Pancreas (tissue), 10 donors: Measurements from ENCODE around the gene CHRNA1. TPM values are rescaled to one million over a fixed set of nuclear protein-coding genes. Genes with fewer than 3 reads are reported as not detected.

Experiments used
- ATAC-seq, 4 donors: fragments of 200-7000 bp; cut with Tn5 transposase; one replicate each; pipeline versions ENCODE4 v1.8.0 to v1.9.1; 2020; ENCODE audit warnings: mild to moderate bottlenecking in 4 of 4, moderate library complexity in 4 of 4
- DNase-seq, 6 donors: peaks; one replicate each; pipeline ENCODE4 v3.0.0-alpha.2; 2020
- FAIRE-seq: peaks from 2 replicates; lab custom pipeline; 2012; peaks lifted over from hg19 to GRCh38; lab: Jason Lieb, UNC
- H3K27ac ChIP-seq, 4 donors: fragments of 200-600 bp; sonication (generic); 1 replicate in 3 of 4; 2 replicates in 1 of 4; pipeline versions ENCODE4 v1.5.0 to v1.8.0; 2020
- H3K27me3 ChIP-seq, 4 donors: fragments of 200-600 bp; one replicate each; pipeline ENCODE4 v1.8.0; 2021
- H3K36me3 ChIP-seq, 3 donors: fragments of 200-600 bp; sonication (generic) in 1 of 3; one replicate each; pipeline versions ENCODE4 v1.5.0 to v1.8.0; 2020 to 2021
- H3K4me1 ChIP-seq, 3 donors: fragments of 200-600 bp; one replicate each; pipeline ENCODE4 v1.8.0; 2021
- H3K4me3 ChIP-seq, 4 donors: fragments of 200-600 bp; sonication (generic) in 2 of 4; one replicate each; pipeline versions ENCODE4 v1.5.0 to v1.8.0; 2020 to 2021
- H3K9me3 ChIP-seq, 4 donors: fragments of 200-600 bp; one replicate each; pipeline ENCODE4 v1.8.0; 2021
- WGBS, 2 donors: extraction: QIAGEN DNeasy Blood & Tissue Kit; methylation state at CpG; one replicate each; pipeline ENCODE4 v1.1.7; 2013; 5-methylcytosine and 5-hydroxymethylcytosine counted together
- intact Hi-C, 3 donors: fragments of 100-400 bp; cut with DNase I; formaldehyde crosslinking; loops; one replicate each; pipeline versions ENCODE4 v1.11.1 to v1.14.2; 2022
- polyA plus RNA-seq, 2 donors: library from polyadenylated mRNA; stranded (reverse); fragments of 200-250 nt; gene quantifications; one replicate each; pipeline ENCODE4 v1.2.3, GENCODE V29; 2013
- total RNA-seq, 6 donors: library from RNA; stranded (reverse); fragmentation: NEBNext Ultra II Directional in 4 of 6; extraction: Animal tissue kit (Norgen Biotek cat#: 25700) in 4 of 6; gene quantifications; one replicate each; pipeline versions ENCODE4 v1.2.1 to v1.2.4, GENCODE V29; 2021 to 2023
- TF ChIP-seq, protein P1 (sequence below), 4 donors: fragments of 200-600 bp; sonication (generic) in 3 of 4; IDR thresholded peaks; one replicate each; pipeline versions ENCODE4 v1.5.0 to v1.8.0; 2021; ENCODE audit warnings: antibody characterized with exemption in 4 of 4
- donor health status: healthy with polysubstance abuse.
- donor health status: DM: no; HTN: no; CAD: no; lungs with moderate emphysema.
- donor health status: DM: no; HTN: no; CAD: no.
- donor health status: control.
- donor health status: control.
- donor health status: Bipolar disorder and iron deficiency.
- donor health status: DM: yes; HTN: yes; CAD: no.
- donor health status: DM: no; HTN: no; CAD: no.
- donor health status: DM: no; HTN: no; CAD: no.
- donor health status: DM: yes; HTN: yes; CAD: no.

Gene CHRNA1
- total and polyA plus RNA-seq, 8 donors, result 0.12 to 0.14 (median 0.14) TPM; not detected in 5

DNA sequence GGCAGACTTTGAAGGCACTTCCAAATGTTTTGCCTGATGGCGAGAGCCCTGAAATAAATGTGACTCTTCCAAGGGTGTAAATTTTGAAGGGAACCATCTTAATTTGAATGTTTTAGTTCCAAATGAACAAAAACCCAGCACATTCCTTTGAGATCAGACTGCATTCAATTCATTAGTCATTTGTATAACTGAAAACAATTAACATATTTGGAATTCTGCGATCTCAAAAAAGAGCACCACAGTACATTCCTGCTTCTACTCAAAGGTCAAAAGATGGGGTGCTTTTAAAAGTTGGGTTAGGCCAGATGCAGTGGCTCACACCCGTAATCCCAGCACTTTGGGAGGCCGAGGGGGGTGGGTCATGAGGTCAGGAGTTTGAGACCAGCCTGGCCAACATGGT is 38.2 kb upstream of the CHRNA1 start:
- no peaks in the 10 kb centered on the region for H3K27me3 ChIP-seq
- H3K27ac ChIP-seq, result no peak overlapping the region
- H3K4me1 ChIP-seq, result no peaks in the 10 kb centered on the region
- no peaks in the 10 kb centered on the region for H3K9me3 ChIP-seq
- TF ChIP-seq, protein P1, sequence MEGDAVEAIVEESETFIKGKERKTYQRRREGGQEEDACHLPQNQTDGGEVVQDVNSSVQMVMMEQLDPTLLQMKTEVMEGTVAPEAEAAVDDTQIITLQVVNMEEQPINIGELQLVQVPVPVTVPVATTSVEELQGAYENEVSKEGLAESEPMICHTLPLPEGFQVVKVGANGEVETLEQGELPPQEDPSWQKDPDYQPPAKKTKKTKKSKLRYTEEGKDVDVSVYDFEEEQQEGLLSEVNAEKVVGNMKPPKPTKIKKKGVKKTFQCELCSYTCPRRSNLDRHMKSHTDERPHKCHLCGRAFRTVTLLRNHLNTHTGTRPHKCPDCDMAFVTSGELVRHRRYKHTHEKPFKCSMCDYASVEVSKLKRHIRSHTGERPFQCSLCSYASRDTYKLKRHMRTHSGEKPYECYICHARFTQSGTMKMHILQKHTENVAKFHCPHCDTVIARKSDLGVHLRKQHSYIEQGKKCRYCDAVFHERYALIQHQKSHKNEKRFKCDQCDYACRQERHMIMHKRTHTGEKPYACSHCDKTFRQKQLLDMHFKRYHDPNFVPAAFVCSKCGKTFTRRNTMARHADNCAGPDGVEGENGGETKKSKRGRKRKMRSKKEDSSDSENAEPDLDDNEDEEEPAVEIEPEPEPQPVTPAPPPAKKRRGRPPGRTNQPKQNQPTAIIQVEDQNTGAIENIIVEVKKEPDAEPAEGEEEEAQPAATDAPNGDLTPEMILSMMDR (IDR thresholded peaks at IDR 0.05), result no peak
- no peak for ATAC-seq
- no peak overlapping the region for H3K4me3 ChIP-seq
- no peaks in the 10 kb centered on the region for H3K36me3 ChIP-seq
- intact Hi-C loops, result no loop called here
- no peak for DNase-seq
- WGBS, 2 donors, result 88 to 95% methylated on average over 4 of the region's 4 CpGs
- no peak for FAIRE-seq

DNA sequence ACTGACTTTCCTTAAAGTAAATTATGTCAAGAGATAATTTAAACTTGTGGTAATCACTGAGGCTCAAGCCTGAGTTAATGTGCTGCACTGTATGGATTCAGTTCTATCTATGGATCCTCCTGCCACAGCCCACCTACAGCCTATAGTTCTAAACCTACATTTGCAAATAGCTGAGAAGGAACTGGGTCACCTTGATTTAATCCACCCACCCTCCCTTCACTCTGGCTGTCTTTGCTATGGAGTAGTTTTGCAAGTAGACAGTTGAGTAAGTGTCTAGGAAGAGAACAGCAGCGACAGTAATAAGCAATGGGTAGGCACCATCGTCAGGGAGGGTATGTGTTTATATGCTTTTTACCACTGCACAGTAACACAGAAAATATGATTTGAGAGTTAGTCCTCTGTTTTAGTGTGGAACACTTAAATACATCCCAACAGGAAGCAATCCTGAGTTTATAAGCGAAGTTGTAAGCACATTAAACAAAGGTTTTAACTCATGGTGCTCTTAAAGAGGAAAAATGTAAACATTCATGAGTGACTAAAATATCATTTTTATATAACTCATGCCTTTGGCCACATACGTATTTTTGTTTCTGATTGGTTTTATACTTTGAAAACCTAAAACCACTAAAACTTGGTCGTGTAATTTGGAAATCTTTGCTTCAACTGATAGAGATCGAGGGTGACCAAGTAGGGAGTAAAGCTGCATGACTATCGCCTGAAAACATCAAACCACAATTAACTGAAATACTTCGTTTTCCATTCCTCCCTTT is 36.3 kb upstream of the CHRNA1 start:
- Histone ChIP-seq H3K27me3 (no peaks in the 10 kb centered on the region), H3K4me1 (no peaks in the 10 kb centered on the region), H3K27ac (no peak overlapping the region), H3K4me3 (no peak overlapping the region), H3K36me3 (no peaks in the 10 kb centered on the region), H3K9me3 (no peaks in the 10 kb centered on the region)
- FAIRE-seq (no peak), DNase-seq (no peak), ATAC-seq (no peak)
- intact Hi-C loops, result no loop called here
- 80 to 85% methylated on average over 8 of the region's 8 CpGs for WGBS, 2 donors
- TF ChIP-seq, protein P1 (IDR thresholded peaks at IDR 0.05), result no peak

DNA sequence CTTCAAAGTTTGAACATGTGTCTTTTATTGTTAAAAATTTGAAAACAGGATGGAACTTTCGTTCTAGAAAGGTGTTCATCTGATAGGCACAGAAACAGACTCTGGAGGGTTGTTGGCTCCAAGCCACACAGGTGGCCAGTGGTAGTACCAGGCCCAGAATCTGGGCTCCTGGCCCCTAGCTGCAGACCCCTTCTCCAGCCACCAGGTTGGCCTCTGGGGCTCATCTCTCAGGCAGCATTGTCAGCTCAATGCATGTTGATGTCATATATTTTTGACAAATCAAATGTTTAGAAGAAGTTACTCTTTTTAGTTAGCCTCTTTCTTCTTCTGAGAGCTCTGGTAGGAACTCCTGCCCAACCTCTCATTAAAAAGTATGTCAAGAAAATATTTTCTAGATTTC is 34.5 kb upstream of the CHRNA1 start:
- no peaks in the 10 kb centered on the region for H3K4me1 ChIP-seq
- intact Hi-C loops, result no loop called here
- FAIRE-seq, result no peak
- H3K27me3 ChIP-seq, result no peaks in the 10 kb centered on the region
- no peak for DNase-seq
- H3K27ac ChIP-seq, result no peak overlapping the region
- no peaks in the 10 kb centered on the region for H3K9me3 ChIP-seq
- ATAC-seq, result no peak
- H3K36me3 ChIP-seq, result no peaks in the 10 kb centered on the region
- TF ChIP-seq, protein P1 (IDR thresholded peaks at IDR 0.05), result no peak
- no peak overlapping the region for H3K4me3 ChIP-seq
- WGBS, 2 donors, result 47 to 97% methylated on average over 1 of the region's 1 CpG

DNA sequence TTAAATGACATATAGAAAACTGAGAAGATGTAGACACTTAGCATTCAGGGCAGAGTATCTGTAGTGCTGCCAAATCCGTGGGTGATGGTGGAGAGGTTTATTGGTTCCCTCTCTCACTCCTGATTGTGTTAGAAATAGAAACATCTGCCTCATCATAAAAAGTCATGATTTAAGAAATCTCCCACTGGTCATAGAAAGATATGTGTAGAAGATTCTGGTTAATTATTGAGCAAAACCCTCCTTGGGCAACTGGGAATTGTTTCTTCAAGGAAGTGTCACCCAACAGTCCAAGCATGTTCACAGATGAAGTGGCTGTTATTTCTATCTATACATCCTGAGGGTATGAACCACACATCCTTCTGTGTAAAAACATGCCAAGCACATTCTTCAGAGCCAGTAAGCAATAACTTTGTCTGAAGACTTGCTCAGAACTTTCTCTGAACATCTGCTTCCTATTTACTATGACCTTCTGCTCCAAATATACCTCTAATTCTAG is 33.6 kb upstream of the CHRNA1 start:
- Histone ChIP-seq H3K4me1 (no peaks in the 10 kb centered on the region), H3K9me3 (no peaks in the 10 kb centered on the region), H3K27ac (no peak overlapping the region), H3K36me3 (no peaks in the 10 kb centered on the region), H3K27me3 (no peaks in the 10 kb centered on the region), H3K4me3 (no peak overlapping the region)
- intact Hi-C loops, result no loop called here
- ATAC-seq, result no peak
- TF ChIP-seq, protein P1 (IDR thresholded peaks at IDR 0.05), result no peak
- no peak for FAIRE-seq
- DNase-seq, result no peak
- WGBS, 2 donors, result 69 to 70% methylated on average over 1 of the region's 1 CpG

DNA sequence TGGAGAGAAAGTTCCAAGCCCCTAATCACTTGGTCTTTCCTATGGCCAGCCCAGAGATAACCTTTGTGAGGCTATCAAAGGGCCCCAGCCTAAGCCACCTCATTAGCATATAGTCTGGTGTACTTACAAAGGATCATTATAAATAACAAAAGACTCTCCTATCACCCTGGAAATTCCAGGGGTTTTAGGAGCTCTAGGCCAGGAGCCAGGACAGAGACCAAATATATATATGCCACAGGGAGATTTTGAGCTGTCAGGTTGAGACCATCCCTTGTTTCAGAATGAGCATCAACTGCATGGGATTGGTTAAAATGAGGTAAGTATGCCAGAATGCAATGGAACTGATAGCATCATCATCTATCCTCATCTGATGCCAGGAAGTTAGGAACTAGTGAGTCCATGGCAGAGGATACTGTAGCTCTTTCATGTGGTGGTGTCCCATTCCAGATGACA is 32.1 kb upstream of the CHRNA1 start:
- H3K4me3 ChIP-seq, result no peak overlapping the region
- no peaks in the 10 kb centered on the region for H3K27me3 ChIP-seq
- H3K9me3 ChIP-seq, result no peaks in the 10 kb centered on the region
- ATAC-seq (no peak), DNase-seq (no peak), FAIRE-seq (no peak)
- intact Hi-C loops, result no loop called here
- peaks cover 0 to 4% (median 0%) of the 10 kb centered on the region in 3 donors for H3K4me1 ChIP-seq
- no peak overlapping the region for H3K27ac ChIP-seq
- TF ChIP-seq, protein P1 (IDR thresholded peaks at IDR 0.05), result no peak
- H3K36me3 ChIP-seq, result no peaks in the 10 kb centered on the region
